Measurements from ENCODE around the gene MT1F. TPM values are rescaled to one million over a fixed set of nuclear protein-coding genes. Genes with fewer than 3 reads are reported as not detected.

The MT1F gene
- total and polyA plus RNA-seq, 10 of the 15 experiments (the other 5 are each of a cell fraction or from before 2014, with no cell fraction given): 0.28 to 2.5 (median 1.1) TPM; not detected in 1

DNA sequence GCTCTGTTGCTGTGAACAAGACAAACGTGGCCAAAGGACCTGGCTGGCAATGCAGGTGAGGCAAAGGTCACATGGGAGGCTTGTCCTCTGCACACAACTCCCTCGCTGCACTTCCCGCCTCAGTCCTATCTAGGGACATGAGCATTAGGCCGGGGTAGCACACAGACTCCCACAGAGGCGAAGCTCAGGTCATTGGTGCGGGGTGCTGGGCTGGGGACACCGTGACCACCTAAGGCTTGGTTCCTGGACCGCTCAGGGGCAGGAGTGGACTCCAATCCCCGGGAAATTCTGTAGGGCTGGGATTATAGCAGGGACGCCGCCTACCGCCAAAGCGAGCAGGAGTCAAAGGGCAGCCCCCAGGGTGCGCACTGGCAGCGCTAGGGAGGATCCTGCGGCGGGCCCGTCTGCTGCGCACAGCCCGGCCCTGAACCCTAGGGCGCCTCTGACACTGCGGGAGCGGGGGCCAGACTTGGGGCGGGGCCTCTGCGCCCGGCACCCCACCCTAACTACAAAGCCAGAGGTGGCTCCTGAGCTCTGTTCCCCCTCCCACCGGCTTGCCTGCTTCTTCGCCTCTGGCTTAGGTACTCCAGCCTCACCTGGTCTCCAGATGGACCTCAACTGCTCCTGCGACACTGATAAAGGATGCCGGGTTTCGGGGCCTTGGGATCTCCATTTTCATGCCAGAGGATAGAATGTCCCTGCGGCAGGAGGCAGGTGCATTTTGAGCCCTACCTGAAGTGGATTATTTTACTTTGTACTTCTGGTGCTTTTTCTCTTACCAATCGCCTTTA, 9.9 kb upstream of the MT1F start:
- no peak overlapping the region for H3K4me3 ChIP-seq
- ATAC-seq (no peak), DNase-seq (ENCODE audit: low read depth, low spot score) (no peak), FAIRE-seq (no peak)
- ChIA-PET CTCF (interaction anchor here (1.6 kb wide), 1 partner anchor 54 kb away, joined by 4 read pairs; no protein-coding TSS in a partner anchor), POLR2A (no interaction called here), RAD21 (ENCODE audit: unreplicated experiment) (interaction anchor here (1.0 kb wide), 1 partner anchor 54 kb away, joined by 4 read pairs; no protein-coding TSS in a partner anchor), SMC1A (ENCODE audit: uncharacterized antibody, unreplicated experiment) (no interaction called here)
- no peak overlapping the region for H3K9ac ChIP-seq (ENCODE audit: control insufficient read depth, insufficient read depth, low read length)
- H3K79me2 ChIP-seq (ENCODE audit: control insufficient read depth, insufficient read depth, low read length): no peaks in the 10 kb centered on the region
- no peaks in the 10 kb centered on the region for H3K4me1 ChIP-seq (ENCODE audit: control insufficient read depth, insufficient read depth, low read length)
- TF ChIP-seq PML (IDR thresholded peaks at IDR 0.05; ENCODE audit: low read length): no peak
- TF ChIP-seq, protein P1, sequence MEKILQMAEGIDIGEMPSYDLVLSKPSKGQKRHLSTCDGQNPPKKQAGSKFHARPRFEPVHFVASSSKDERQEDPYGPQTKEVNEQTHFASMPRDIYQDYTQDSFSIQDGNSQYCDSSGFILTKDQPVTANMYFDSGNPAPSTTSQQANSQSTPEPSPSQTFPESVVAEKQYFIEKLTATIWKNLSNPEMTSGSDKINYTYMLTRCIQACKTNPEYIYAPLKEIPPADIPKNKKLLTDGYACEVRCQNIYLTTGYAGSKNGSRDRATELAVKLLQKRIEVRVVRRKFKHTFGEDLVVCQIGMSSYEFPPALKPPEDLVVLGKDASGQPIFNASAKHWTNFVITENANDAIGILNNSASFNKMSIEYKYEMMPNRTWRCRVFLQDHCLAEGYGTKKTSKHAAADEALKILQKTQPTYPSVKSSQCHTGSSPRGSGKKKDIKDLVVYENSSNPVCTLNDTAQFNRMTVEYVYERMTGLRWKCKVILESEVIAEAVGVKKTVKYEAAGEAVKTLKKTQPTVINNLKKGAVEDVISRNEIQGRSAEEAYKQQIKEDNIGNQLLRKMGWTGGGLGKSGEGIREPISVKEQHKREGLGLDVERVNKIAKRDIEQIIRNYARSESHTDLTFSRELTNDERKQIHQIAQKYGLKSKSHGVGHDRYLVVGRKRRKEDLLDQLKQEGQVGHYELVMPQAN (conservative IDR thresholded peaks at IDR 0.05): no peak
- no peak for TF ChIP-seq CBX3 (IDR thresholded peaks at IDR 0.05; ENCODE audit: borderline replicate concordance, low read depth)
- no peak for TF ChIP-seq BRCA1 (IDR thresholded peaks at IDR 0.05; ENCODE audit: low read depth, low read length)
- TF ChIP-seq, protein P2, sequence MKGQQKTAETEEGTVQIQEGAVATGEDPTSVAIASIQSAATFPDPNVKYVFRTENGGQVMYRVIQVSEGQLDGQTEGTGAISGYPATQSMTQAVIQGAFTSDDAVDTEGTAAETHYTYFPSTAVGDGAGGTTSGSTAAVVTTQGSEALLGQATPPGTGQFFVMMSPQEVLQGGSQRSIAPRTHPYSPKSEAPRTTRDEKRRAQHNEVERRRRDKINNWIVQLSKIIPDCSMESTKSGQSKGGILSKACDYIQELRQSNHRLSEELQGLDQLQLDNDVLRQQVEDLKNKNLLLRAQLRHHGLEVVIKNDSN (IDR thresholded peaks at IDR 0.05; ENCODE audit: borderline replicate concordance, extremely low read length, insufficient read depth, low read depth, low read length): no peak
- no peak for TF ChIP-seq ZNF274 (IDR thresholded peaks at IDR 0.05; ENCODE audit: insufficient read depth, insufficient read length)
- peaks cover 10 to 25% of the 10 kb centered on the region in 2 experiments for H3K27me3 ChIP-seq (replicated peaks in 1 of 2; ENCODE audit: control insufficient read depth in 2 of 2, insufficient read depth in 2 of 2, low read length in 1 of 2)
- H3K27ac ChIP-seq (ENCODE audit: control insufficient read depth, insufficient read depth): no peak overlapping the region
- intact Hi-C loops (cut with micrococcal nuclease; ENCODE audit: unreplicated experiment) (no loop called here), in situ Hi-C loops (cut with MboI) (no loop called here)
- no peak overlapping the region for H2AFZ ChIP-seq (ENCODE audit: control insufficient read depth, low read depth, low read length)
- WGBS (ENCODE audit: insufficient coverage, insufficient replicate concordance, low lambda C conversion rate, missing lambda C conversion rate): 37% methylated on average over 33 of the region's 33 CpGs
- H4K20me1 ChIP-seq (ENCODE audit: control insufficient read depth, insufficient read depth): no peaks in the 10 kb centered on the region
- no peaks in the 10 kb centered on the region for H3K9me3 ChIP-seq (replicated peaks; ENCODE audit: control insufficient read depth, insufficient read depth, low read length)
- H3K36me3 ChIP-seq (ENCODE audit: control insufficient read depth in 2 of 2, insufficient read depth in 2 of 2, low read length in 1 of 2): no peaks in the 10 kb centered on the region
- no TSS peak for BruUV-seq (replicated peaks)
- H3K4me2 ChIP-seq (ENCODE audit: control insufficient read depth, insufficient read depth): no peak overlapping the region

Measured in GM12878 (cell line).